Stimulated activated CD8-positive, alpha-beta memory T cell treated with anti-CD3 and anti-CD28 coated beads, Interleukin-15, amount 100 ng/mL, for 24 hours (primary cell): Measurements from ENCODE around the gene JAKMIP1.

ENCODE experiments used
- DNase-seq: peaks from one replicate; pipeline ENCODE4 v3.0.0-alpha.2; 2020; ENCODE audit warnings: low read depth

JAKMIP1 gene

DNA sequence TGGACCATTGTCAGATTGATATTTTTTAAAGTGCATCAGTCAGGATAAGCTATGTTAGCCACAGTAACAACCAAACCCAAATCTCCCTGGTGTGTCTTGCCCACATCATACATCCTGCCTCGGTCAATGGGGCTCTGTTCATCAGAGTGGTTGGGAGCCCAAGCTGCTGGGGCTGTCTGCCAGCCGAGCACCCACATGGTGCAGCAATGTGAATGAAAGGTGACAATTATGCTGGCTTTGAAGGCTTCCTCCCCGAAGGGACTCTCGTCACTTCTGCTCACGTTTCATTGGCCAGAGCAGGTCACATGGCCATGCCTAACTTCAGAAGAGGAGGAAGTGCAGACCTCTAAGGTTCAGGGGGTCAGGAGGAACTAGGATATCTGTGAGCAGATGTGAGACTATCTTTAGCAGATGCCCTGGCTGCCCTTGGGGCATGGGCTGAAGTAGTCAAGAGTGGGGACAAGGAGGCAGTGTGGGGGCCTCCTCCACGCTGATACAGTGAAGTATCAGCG lies 1.3 kb upstream of the JAKMIP1 start:
- no peak for DNase-seq

DNA sequence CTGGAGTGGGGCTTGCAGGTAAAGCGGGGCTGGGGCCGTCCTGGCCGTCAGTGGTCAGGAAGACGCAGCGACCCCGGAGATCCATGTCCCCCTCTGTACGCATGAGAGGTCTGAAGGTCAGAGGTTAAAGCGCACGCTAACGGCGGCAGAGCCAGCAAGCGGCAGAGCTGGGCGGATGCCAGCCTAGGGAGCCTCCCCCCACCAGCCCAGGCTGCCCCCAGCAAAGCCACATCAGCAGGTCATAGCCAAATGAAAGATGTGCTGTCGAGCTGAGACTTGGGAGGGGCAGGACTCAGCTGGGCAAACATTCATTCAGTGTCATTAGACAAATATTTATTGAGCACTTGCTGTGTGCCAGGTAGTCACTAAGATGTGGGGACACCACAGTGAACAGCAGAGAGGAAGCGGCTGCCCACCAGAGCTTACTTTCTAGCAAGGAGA lies 593 bp upstream of the JAKMIP1 start:
- no peak for DNase-seq

DNA sequence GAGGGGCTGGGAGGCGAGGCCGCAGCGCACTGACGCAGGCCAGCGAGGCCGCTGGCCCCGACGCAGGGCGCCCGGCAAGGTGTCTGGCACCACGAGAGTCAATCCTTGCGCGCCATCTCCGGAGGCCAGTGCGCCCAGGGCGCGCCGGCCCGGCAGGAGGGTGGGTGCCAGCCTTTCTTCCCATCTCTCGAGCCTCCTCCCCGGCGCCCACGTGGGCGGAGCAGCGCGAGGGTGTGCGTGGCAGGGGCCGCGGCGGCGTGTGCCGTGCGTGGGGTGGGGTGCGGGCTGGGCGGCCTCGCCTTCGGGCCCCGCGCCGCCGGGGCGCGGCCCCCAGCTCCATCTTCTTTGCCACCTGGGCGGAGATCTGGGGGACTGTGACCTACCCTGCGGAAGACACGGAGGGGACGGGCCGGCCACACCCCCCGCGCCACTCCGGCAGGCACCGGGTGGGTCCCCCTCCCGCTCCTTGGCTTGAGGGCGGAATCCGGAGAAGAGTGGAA lies 877 bp downstream of the JAKMIP1 start:
- DNase-seq, result no peak

DNA sequence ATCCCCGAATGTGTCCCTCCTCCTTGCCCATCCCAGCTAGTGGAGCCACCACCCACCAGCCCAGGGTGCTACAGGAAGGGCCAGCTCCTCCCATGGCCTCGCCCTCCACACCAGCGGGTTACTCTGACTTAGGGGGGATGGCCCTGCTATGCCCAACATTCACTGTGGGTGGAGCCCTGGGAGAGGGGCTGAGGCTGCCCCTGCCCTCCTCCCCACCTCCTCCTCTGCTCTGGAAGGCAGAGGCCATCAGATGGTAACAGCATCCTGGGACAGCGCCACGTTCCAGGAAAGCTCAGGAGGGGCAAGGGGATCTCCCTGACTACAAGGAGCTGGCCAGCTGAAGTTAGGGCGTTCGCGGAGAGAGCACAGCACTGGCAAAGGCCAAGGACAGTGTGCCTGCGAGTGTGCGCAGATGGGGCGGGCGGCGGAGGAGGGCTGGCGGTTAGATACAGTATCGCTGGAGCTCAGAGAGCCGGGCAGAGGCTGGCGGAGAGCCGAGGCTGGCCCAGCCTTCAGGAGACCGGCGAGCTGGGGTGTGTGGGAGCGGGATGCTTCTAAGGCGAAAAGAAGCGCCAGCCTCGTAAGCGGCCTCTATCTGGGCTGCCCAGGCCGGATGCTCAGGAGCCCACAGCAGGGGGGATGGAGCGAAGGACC lies 1.5 kb downstream of the JAKMIP1 start:
- DNase-seq, result no peak

DNA sequence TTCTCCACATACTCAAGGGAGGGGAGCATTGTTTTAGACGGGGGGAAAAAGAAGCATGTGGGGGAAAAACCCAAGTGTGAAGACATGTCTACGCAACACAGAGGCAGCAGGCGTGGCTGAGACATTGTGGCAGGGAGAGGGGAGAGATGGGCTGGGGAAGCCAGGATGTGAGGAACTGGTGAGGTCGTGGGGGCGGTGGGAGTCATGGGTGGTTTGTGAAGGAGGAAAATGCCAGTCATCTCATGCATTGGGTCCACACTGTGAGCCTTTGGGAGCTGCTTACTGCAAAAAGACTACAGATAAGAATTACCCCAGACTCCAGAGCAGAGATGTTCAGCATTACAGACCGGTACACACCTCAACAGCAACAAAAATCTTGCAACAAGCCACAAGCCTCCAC lies 2.1 kb downstream of the JAKMIP1 start:
- no peak for DNase-seq

DNA sequence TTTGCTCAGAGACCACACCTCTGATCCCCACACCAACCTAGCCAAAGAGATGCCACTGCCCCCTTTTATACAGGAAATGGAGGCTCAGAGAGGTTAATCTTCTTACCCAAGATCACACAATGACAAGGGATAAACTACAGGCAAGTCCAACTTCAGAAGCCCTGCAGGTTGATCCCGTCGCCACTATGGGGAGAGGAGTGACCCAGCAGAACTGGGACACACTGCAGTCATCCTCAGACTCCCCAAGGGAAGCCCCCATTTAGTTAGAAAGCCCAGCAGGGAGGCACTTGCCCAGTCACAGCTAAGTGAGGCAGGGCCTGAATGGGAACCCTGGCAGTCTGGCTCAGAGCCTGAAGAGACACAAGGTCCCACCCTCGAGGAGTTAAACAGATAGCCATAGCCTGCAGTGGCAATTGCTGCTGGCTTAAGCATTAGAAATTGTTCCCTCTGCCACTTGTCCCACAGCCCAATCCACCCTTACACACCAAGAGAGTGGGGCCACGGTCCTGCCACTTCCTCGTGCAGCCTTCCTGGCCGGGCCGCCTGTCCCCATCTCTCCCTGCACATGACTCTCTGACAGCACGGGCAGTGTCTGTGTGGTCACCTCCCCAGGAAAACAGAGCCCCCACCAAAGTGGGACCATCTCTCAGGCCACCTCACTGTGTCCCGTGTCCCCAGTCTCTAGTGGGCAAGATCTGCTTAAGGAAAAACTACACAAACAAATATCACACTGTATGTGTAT lies 2.7 kb downstream of the JAKMIP1 start:
- DNase-seq, result no peak

DNA sequence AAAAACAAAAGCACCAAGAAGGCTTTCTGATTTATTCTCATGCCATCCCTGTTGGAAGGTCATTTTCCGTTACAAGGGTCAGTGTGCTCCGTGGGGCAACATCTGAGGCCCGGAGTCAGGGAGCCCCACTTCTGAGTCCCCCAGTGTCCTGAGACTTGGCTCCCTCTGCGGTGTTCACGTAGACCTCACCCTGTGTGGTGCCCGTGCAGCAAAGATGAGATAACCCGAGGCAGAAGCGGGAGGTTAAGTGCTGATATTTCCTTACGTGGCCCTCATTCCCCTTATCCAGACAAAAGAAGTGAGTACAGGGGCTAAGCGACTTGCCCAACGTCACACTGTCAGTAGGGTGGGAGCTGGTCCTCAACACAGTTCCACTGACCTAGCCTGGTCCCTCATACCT lies 3.5 kb downstream of the JAKMIP1 start:
- DNase-seq, result no peak

DNA sequence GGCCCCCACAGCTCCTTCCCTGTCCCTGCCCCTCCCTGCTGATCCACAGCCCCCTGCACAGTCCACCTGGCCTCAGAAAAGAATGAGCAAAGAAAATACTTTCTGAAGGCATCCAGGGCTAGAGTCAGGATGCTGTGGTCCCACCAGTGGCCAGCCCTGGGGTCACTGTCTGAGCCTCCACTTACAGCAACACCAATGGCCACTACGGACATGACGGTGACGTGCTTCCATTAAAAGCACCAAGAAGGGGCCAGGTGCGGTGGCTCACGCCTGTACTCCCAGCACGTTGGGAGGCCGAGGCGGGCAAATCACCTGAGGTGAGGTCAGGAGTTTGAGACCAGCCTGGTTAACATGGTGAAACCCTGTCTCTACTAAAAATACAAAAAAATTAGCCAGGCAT lies 4.0 kb downstream of the JAKMIP1 start:
- DNase-seq, result no peak

DNA sequence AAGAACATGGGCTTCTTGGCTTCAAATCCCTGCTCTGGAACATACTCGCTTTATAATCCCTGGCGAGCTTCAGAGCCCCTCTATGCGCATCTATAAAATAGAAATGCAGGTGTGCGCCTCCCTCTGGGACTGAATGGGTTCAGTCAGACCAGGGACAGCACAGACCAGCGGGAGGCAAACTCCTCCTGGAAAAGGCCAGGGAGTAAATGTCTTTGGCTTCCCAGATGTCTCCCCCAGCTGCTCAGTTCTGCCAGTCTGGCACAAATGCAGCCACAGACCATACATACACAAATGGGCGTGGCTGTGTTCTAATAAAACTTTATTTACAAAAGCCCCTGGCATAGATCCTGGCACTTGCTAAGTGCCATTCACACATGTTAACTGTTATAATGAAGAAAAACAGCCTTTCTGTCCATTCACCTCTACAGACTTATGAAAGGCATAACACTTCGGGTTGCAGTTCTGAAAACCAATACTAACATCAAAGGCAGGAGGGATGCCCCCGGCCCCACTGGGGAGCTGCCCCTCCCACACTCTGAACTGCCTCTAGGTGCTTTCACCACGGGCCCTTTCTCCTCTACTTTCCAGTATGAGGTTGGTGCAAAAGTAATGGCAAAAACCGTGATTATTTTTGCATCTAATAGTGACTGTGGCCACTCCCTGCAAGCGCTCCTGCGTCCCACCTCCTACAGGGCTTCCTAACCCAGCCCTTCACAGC lies 4.6 kb downstream of the JAKMIP1 start:
- DNase-seq, result no peak

DNA sequence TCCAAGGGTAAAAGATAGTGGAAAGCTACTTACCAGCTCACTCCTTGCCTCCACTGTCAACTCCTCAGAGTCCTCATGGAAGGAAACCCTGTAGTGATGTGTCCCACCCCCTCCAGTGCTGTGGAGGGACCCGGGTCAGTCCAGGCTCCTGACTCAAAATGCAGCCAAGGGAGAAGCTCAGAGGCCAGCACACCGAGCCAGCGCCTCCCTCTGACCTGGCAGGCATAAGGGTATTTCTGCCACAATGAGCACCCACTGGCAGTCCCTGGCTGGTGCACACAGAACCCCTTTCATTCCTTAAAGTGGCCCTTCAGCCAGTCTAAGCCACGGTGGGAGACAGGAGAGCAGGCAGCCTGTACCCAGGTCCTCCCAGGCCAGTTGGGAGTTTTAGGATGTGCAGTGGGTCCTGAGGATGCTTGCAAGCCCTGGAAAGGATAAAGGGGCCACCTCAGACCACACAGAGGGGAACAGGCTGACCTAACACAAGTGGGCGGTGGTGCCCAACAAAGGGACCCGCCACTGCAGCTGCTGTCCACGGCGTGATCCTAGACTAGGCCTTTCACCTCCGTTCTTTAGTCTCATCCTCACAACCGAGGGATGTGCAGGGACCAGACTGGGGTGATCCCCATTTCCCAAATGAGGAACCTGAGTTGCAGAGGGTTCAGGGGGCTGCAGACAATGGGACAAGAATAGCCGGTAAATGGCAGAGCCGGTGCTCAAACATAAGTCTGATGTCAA lies 5.7 kb downstream of the JAKMIP1 start:
- no peak for DNase-seq

DNA sequence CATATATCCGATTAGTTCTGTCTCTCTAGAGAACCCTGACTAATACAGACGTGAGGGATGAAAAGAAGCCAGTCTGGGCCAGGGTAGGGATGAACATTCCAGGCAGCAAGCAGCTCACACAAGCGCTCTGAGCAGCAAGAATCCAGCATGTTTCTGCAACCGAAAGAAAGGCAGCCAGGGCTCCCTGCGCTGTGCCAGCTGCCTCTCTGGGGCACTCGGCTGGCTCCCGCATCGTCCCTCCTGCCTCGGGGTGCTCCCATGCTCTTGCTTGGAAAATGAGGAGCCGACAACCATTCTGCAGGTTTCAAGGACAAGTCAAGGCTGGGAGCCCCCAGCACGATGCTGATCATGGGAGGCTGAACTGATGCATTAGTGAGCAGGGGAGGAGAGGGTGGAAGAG lies 7.0 kb downstream of the JAKMIP1 start:
- no peak for DNase-seq

DNA sequence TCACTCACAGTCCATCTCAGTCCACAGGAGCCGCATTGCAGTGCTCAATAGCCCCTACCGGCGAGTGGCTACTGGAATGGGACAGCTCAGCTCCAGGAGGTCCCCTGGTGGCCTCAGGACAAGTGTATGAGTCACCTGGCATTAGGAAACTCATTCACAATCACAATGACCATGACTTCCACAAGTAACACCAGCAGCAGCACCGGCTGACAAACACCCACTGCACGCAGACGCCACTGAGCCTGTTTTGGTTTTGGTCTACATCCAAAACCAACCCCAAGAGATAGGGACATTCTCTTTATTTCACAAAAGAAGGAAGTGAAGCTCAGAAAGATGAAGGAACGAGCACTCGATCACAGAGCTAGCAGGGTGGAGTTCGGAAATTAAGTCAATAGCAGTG lies 8.1 kb downstream of the JAKMIP1 start:
- no peak for DNase-seq

DNA sequence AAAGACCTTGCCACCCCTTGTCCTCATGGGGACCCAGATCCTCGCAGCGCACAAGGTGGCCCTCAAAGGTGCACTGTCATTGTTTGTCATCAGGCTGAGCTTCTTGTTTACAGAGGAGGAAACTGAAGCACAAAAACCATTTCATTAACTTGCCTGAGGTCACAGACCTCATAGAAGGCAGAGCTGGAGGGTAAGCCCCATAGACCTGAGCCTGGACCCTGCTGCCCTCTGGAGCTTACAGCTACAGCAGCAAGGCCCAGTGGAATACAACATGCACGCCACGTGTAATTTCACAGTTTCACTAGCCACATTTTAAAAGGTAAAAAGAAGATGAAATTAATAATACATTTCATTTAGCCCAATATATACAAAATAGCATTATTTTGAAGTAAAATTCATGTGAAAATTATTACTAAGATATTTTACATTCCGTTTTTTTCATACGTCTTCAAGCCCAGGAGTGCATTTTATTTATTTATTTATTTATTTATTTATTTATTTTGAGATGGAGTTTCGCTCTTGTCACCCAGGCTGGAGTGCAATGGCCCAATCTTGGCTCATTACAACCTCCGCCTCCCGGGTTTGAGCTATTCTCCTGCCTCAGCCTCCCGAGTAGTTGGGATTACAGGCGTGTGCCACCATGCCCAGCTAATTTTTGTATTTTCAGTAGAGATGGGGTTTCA lies 8.8 kb downstream of the JAKMIP1 start:
- no peak for DNase-seq

DNA sequence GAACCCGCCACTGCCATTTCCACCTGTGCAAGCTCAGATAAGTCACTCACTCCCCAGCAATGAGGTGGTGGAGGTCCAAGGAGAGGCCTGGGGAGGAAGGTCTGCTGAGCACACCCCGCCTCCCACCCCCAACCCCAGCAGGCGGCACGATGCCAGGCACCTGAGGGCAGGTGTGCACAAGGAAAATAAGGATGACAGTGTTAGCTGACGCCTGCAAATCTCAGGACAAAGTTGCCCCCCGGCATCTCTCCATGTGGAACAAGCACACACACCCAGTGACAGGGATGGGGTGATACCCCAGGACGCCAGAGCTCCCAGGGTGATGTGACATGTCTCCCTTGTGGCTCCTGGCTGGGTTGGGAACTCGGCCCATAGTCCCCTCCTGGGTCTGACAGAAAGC lies 9.9 kb downstream of the JAKMIP1 start:
- no peak for DNase-seq

DNA sequence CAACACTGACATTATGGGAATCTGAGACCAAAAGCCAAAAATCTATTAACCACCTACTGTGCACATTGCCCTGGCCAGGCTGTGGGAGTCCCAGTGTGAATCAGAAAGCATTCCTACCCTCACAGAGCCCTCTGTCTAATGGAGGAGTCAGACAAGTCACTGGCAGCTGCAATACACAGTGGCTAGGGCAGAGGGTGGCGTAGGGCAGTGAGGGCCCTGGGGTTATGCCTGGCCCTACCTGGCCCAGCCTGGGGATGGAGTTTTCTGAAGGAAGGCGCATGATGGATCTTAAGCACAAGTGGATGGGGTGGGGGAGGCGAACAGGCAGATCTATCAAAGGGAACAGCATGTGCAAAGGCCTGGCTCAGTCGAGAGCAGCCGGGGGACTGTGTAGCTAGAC lies 10.8 kb downstream of the JAKMIP1 start:
- DNase-seq, result no peak

DNA sequence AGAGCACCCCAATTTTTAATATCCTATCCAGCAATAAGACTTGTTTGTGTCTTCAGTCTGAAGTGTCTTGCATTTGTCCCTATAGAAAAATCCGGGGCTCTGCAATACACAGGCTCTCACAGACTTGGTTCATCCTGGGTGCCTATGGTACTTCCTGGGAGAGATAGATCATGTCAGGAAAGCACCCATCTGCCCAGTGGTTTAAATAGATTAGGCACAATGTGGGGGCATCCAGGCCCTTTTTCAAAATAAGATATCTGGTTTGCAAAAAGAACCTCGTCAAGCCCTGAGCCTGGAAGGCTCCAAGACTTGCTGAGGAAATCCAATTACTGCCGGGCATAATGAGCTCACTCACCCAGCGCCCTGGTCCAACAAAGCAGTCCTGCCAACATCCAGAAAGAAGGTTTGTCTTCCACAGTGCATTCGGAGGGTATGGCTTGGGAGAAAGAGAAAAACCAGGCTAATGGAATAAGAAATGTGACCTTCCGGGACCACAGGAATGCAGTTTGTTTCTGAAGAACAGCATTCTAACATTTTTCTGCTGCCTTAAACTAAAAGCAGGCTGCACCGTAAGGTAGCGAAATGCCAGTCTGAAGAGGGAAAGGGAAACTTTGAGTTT lies 11.6 kb downstream of the JAKMIP1 start:
- no peak for DNase-seq

DNA sequence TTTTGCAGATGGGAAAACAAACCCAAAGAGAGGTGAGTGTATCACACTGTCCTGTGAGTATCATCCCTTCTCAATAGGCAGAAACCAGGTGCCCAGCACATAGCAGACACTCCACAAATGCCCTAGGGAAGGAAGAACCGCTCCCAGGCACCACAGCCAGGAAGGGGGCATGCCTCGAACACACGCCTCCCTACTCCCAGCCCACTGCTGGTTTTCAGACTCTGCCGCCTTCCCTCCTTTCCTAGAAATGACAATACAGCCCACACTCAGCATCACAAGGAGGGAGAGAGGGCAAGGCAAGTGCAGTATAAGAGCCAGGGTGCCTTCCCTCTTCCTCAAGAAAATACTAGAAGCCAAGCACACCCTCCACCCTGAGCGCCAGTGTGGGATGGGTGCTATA lies 16.2 kb downstream of the JAKMIP1 start:
- no peak for DNase-seq

DNA sequence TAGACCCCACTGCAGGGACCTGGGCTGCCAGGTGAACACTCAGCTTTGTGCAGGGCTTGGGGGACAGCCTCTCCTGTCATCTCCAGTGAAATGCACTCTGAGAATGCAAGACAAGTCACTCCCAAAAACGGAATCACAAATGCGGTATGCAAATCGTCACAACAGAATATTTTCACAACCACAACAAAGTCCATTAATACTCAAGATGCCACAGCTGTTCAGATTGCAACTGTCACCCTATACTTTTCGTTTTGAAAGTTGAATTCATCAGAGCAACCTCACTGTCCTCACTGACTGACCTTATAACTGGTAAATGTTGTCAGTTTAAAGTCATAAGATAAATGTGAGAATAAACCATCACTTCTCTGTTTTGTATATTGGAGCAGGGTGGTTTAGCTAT lies 16.6 kb downstream of the JAKMIP1 start:
- no peak for DNase-seq

DNA sequence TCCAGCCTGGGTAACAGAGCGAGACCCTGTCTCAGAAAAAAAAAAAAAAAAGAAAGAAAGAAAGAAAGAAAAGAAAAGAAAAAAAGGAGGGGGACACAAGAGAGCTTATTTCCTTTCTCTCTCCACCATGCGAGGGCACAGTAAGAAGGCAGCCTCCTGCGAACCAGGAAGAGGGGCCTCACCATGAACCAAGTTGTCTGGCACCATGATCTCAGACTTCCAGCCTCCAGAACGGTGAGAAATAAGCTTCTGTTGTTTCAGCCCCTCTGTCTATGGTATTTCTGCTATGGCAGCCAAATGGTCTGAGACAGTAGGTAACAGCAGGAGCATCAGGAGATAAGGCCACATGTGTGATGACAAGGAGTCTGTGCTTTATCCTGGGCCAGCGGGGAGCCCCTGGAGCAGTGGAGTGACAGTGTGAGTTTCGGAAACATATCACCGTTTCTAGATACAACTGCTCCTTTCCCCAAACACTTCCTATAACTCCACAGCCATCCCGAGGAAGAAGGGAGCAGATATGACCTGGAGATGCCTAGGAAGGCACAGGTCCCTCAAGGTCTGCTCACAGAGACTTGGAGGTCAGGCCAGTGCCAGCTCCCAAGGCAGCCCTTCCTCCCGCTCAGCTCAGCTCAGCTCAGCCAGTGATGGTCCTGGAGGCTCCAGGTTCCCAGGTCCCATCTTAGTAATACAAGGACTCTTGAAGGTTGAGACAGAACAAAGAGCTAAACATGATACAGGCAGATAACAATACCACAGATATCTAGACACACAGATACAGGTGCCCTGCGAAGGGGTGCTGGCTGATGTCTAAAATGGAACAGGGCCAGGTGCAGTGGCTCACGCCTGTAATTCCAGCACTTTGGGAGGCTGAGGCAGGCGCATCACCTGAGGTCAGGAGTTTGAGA lies 17.7 kb downstream of the JAKMIP1 start:
- no peak for DNase-seq
